Ramos (cell line): ENCODE measurements around the gene FDXACB1.
"Not testable (repeated sequence)": the region's sequence is repeated elsewhere in the genome, so short reads cannot be mapped to it uniquely, and the experiment has no call there.

Experiments
- in situ Hi-C: fragments of 300-500 bp; cut with MboI; formaldehyde crosslinking; loops from one replicate; pipeline ENCODE4 v1.14.3; 2022; ENCODE audit warnings: low sequenced_read_pairs; ENCODE audit not compliant: unreplicated experiment

FDXACB1 gene

GRCh38 chr11:111910676-111911562, 32.0 kb upstream of the FDXACB1 start:
- in situ Hi-C loops: no loop called here

GRCh38 chr11:111909378-111909777, 30.4 kb upstream of the FDXACB1 start:
- in situ Hi-C loops: no loop called here

- in situ Hi-C loops: no loop called here
These were observed 29.8 kb upstream of the FDXACB1 start for GRCh38 chr11:111908639-111909305.

- in situ Hi-C loops: no loop called here
These were observed 27.7 kb upstream of the FDXACB1 start for GRCh38 chr11:111906680-111907079.

GRCh38 chr11:111905411-111905810, 26.4 kb upstream of the FDXACB1 start:
- in situ Hi-C loops: no loop called here

- in situ Hi-C loops: no loop called here
These were observed 7.9 kb upstream of the FDXACB1 start for GRCh38 chr11:111886844-111887243.

GRCh38 chr11:111886032-111886431, 7.1 kb upstream of the FDXACB1 start:
- in situ Hi-C loops: no loop called here

GRCh38 chr11:111885053-111885452, 6.1 kb upstream of the FDXACB1 start:
- in situ Hi-C loops: not testable (repeated sequence)

GRCh38 chr11:111882202-111882601, 3.2 kb upstream of the FDXACB1 start:
- in situ Hi-C loops: no loop called here

GRCh38 chr11:111879637-111879960, 634 bp upstream of the FDXACB1 start:
- in situ Hi-C loops: no loop called here

GRCh38 chr11:111878385-111878848, 548 bp downstream of the FDXACB1 start:
- in situ Hi-C loops: no loop called here

- in situ Hi-C loops: no loop called here
These were observed 7.2 kb downstream of the FDXACB1 start for GRCh38 chr11:111871693-111872161.

- in situ Hi-C loops: no loop called here
These were observed 7.9 kb downstream of the FDXACB1 start, which contains the start of gene ALG9 for GRCh38 chr11:111870886-111871692. Gene ALG9 (minus strand): TSS chr11:111871581. CDS start chr11:111871482, 99 bp downstream.

GRCh38 chr11:111870522-111870885, 8.5 kb downstream of the FDXACB1 start:
- in situ Hi-C loops: no loop called here

GRCh38 chr11:111870113-111870512, 8.9 kb downstream of the FDXACB1 start:
- in situ Hi-C loops: no loop called here

- in situ Hi-C loops: no loop called here
These were observed 18.7 kb downstream of the FDXACB1 start for GRCh38 chr11:111860257-111860656.

GRCh38 chr11:111855506-111855905, 23.5 kb downstream of the FDXACB1 start:
- in situ Hi-C loops: no loop called here

- in situ Hi-C loops: no loop called here
These were observed 26.9 kb downstream of the FDXACB1 start for GRCh38 chr11:111852103-111852502.

GRCh38 chr11:111851636-111852035, 27.3 kb downstream of the FDXACB1 start:
- in situ Hi-C loops: no loop called here

GRCh38 chr11:111851067-111851466, 27.9 kb downstream of the FDXACB1 start:
- in situ Hi-C loops: no loop called here

- in situ Hi-C loops: no loop called here
These were observed 29.3 kb downstream of the FDXACB1 start for GRCh38 chr11:111849631-111850030.
